OCI-M1 (cell line): ENCODE measurements around the gene CCDC68.

Experiments used
- DNase-seq: peaks from one replicate; lab custom pipeline; 2025; lab: John Stamatoyannopoulos, UW

Gene CCDC68

DNA sequence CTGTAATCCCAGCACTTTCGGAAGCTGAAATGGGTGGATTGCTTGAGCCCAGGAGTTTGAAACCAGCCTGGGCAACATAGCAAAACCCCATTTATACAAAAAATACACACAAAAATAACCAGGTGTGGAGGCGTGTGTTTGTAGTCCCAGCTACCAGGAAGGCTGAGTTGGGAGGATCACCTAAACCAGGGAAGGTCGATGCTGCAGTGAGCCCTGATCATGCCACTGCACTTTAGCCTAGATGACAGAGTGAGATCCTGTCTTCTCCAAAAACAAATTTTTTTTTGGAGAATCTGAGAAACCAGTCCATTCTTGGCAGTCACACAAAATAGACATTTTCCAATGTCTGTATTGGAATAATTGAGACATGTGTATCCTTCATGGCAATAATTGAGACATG, 84.2 kb downstream of the CCDC68 start:
- no peak for DNase-seq

DNA sequence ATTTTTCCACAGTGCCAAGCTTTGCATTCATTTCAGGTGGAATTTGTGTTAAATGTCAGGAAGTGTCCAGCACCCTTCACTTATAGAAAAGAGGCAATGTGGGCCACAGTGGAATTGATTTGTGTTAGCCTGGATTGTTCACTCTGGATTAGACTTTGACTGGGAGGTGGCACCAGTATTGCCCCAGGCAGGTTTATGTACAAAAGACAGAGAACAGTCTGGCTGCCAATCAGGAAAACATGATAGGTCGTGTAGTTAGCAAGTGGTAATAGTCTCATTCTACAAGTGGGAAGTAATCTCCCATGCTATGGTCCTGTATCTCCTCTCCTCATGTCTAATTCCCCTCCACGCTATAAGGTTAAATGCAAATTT, 85.4 kb downstream of the CCDC68 start:
- DNase-seq, result peak; percentile 36

DNA sequence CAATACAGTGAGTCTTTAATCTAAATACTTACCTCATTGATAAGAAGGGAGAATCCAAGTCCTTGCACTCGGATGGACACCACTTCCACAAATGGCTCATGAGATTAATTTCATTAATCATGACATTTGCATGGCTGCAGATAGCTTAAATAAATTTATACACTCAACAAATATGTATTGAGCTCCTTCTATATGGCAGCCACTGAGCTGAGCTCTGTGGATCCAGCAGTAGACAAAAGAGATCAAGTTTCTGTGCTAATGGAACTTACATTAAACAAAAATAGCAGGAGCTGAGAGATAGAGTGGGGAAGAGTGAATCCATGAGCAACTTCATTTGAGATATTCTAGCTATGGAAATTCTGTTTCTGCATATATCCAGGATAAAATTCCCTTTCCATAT, 86.6 kb downstream of the CCDC68 start:
- DNase-seq, result peak; percentile 52

- DNase-seq, result peak; percentile 64
Observed at GRCh38 chr18:54871231-54871630, 88.0 kb downstream of the CCDC68 start.

GRCh38 chr18:54867131-54867530, 92.1 kb downstream of the CCDC68 start:
- peak; percentile 22 for DNase-seq

DNA sequence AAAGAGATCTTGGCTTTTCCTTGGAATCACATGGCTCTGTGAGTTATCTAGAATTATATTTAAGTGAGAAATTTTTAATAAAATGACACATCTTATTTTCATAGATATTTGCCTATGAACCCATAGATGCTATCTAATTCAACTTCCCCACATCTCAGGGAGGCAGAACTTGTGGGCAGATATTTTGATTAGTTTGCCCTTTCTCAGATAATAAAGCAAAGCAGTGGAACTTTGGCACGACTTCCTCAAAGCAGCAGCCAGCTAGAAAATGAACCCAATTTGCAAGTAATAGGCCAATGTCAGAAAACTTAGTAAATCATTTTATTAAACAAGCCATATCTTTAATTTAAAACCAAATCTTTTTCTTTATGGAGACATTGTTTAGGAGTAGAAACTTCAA, 98.3 kb downstream of the CCDC68 start:
- DNase-seq, result peak; percentile 31

GRCh38 chr18:54859667-54860421, 99.4 kb downstream of the CCDC68 start:
- DNase-seq, result no peak

GRCh38 chr18:54857499-54857898, 101.8 kb downstream of the CCDC68 start:
- no peak for DNase-seq

GRCh38 chr18:54856105-54856646, 103.1 kb downstream of the CCDC68 start:
- DNase-seq, result peak; percentile 20

- DNase-seq, result peak; percentile 23
Observed at GRCh38 chr18:54855050-54855449, 104.2 kb downstream of the CCDC68 start.

GRCh38 chr18:54852780-54853675, 106.2 kb downstream of the CCDC68 start:
- peak; percentile 66 for DNase-seq
